ENCODE results near the gene PNMA1.

PNMA1 gene

GRCh38 chr14:73749706-73750530 lies 35.7 kb upstream of the PNMA1 start:
- DNase-seq = no peak

- DNase-seq = no peak
These were observed 34.7 kb upstream of the PNMA1 start for GRCh38 chr14:73748858-73749357.

- DNase-seq = no peak
These were observed 33.4 kb upstream of the PNMA1 start for GRCh38 chr14:73747379-73748211.

GRCh38 chr14:73746520-73747378 lies 32.6 kb upstream of the PNMA1 start:
- no peak for DNase-seq

GRCh38 chr14:73745571-73746519 lies 31.7 kb upstream of the PNMA1 start:
- DNase-seq = no peak

- no peak for DNase-seq
These were observed 30.8 kb upstream of the PNMA1 start for GRCh38 chr14:73744874-73745529.

GRCh38 chr14:73744175-73744867 lies 30.1 kb upstream of the PNMA1 start:
- DNase-seq = no peak

- no peak for DNase-seq
These were observed 29.3 kb upstream of the PNMA1 start for GRCh38 chr14:73743431-73743931.

GRCh38 chr14:73742520-73743238 lies 28.5 kb upstream of the PNMA1 start:
- no peak for DNase-seq

GRCh38 chr14:73741876-73742519 lies 27.8 kb upstream of the PNMA1 start:
- no peak for DNase-seq

- no peak for DNase-seq
These were observed 27.2 kb upstream of the PNMA1 start for GRCh38 chr14:73741386-73741875.

- DNase-seq = no peak
These were observed 26.6 kb upstream of the PNMA1 start for GRCh38 chr14:73740618-73741326.

GRCh38 chr14:73739899-73740617 lies 25.9 kb upstream of the PNMA1 start:
- no peak for DNase-seq

GRCh38 chr14:73739174-73739898 lies 25.2 kb upstream of the PNMA1 start:
- no peak for DNase-seq

GRCh38 chr14:73738518-73739173 lies 24.5 kb upstream of the PNMA1 start:
- no peak for DNase-seq

GRCh38 chr14:73736842-73737241 lies 22.7 kb upstream of the PNMA1 start:
- no peak for DNase-seq

All from GOT3 (cell line).